Measurements from ENCODE around the gene INO80B. TPM values are rescaled to one million over a fixed set of nuclear protein-coding genes. Genes with fewer than 3 reads are reported as not detected.

Gene INO80B
- 11.4 TPM for polyA plus RNA-seq

DNA sequence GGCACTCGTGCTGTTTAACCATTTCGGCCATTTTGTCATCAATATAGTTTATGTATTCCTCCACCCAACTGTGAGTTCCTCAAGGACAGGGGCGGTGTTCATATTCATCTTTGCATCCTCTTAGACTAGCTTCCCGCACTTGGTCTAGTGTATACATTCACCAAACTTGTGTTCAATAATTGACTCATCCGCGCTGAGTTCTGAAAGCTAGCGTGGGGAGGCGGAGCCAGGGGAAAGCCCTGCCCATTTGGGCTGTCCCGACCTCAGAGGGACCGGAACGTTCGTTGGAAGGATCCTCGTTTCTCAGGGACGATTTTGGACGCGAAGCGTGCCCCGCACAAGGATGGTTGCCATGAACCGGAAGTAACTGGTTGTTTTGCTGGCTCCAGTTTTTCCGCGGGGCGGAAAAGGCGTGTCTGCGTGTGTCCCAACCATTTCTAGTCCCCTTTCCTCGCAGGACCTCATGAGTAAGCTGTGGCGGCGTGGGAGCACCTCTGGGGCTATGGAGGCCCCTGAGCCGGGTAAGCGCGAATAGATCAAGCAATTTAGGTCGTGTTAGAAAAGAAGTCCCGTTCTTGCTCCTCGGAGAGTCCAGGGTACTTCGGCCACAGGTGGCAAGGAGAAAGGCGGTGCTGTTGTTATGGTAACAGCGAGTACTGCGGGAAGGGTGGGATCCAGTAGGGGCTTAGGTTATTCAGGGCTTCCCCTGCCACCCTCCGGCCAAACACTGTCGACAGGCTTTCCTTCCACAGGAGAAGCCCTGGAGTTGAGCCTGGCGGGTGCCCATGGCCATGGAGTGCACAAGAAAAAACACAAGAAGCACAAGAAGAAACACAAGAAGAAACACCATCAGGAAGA, at the start of gene INO80B:
TSS of gene INO80B (plus strand) at position 434 of the 858 bp plus-strand sequence. CDS start at position 464, 30 bp downstream.
- peaks cover 40 to 48% (median 46%) of the 10 kb centered on the region in 3 donors for H3K4me1 Mint-ChIP-seq
- H3K4me3 Mint-ChIP-seq = peak within 1 kb of the TSS; percentile 90 to 100 (median 97)
- H3K27me3 Mint-ChIP-seq = no peaks in the 10 kb centered on the region
- H3K27ac Mint-ChIP-seq = peak within 1 kb of the TSS; percentile 92 to 99 (median 97)
- peaks cover 5% of the 10 kb centered on the region for H3K36me3 Mint-ChIP-seq
- H3K9me3 Mint-ChIP-seq = no peaks in the 10 kb centered on the region

- Mint-ChIP-seq H3K27me3 (peaks cover 2% of the 10 kb centered on the region), H3K27ac (no peak overlapping the region), H3K9me3 (no peaks in the 10 kb centered on the region), H3K4me1 (peaks cover 5 to 6% (median 6%) of the 10 kb centered on the region in 3 donors), H3K4me3 (no peak overlapping the region), H3K36me3 (peaks cover 1% of the 10 kb centered on the region)
Observed at GRCh38 chr2:74406035-74406434, 48.9 kb upstream of the INO80B start.

DNA sequence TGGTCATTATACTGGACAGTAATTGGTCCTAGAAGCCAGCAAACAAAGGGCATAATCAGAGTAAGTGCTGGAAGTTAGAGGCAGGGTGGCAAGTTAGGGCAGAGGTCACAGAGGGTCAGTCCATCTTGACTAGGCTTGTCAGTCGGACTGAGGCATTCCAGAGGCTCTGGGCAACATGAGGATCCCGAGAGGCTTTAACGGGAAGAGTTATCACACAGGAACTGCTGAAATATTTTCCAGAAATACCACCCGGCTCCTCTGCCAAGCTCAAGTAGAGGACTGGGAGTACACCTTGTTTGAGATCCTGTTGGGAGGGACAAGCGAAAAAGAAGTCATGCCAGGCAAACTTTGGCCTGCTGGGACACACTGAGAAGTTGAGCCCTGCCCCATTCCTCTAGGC, 47.2 kb upstream of the INO80B start:
- Mint-ChIP-seq H3K27ac (no peak overlapping the region), H3K4me3 (no peak overlapping the region), H3K27me3 (peaks cover 2% of the 10 kb centered on the region), H3K4me1 (peaks cover 5 to 6% (median 6%) of the 10 kb centered on the region in 3 donors), H3K9me3 (no peaks in the 10 kb centered on the region), H3K36me3 (peaks cover 3% of the 10 kb centered on the region)

GRCh38 chr2:74413001-74413698, 41.7 kb upstream of the INO80B start:
- peaks cover 6% of the 10 kb centered on the region for H3K36me3 Mint-ChIP-seq
- peaks cover 4% of the 10 kb centered on the region for H3K27me3 Mint-ChIP-seq
- no peaks in the 10 kb centered on the region for H3K9me3 Mint-ChIP-seq
- peak overlapping the region in 3 of 4 donors; percentile 2 to 89 (median 60) for H3K4me3 Mint-ChIP-seq
- H3K27ac Mint-ChIP-seq = no peak overlapping the region
- H3K4me1 Mint-ChIP-seq = peaks cover 13 to 15% (median 14%) of the 10 kb centered on the region in 3 donors

- peak overlapping the region; percentile 55 to 89 (median 69) for H3K4me3 Mint-ChIP-seq
- H3K4me1 Mint-ChIP-seq = peaks cover 15 to 17% (median 17%) of the 10 kb centered on the region in 3 donors
- H3K36me3 Mint-ChIP-seq = peaks cover 5% of the 10 kb centered on the region
- H3K27me3 Mint-ChIP-seq = peaks cover 4% of the 10 kb centered on the region
- H3K9me3 Mint-ChIP-seq = no peaks in the 10 kb centered on the region
- H3K27ac Mint-ChIP-seq = peak overlapping the region in 1 of 3 donors; percentile 46
Observed at GRCh38 chr2:74414441-74414840, 40.4 kb upstream of the INO80B start.

GRCh38 chr2:74414881-74415761, 39.8 kb upstream of the INO80B start:
- no peaks in the 10 kb centered on the region for H3K9me3 Mint-ChIP-seq
- peak overlapping the region; percentile 55 to 89 (median 80) for H3K4me3 Mint-ChIP-seq
- peak overlapping the region in 2 of 3 donors; percentile 9 to 67 for H3K27ac Mint-ChIP-seq
- H3K27me3 Mint-ChIP-seq = peaks cover 2% of the 10 kb centered on the region
- peaks cover 5% of the 10 kb centered on the region for H3K36me3 Mint-ChIP-seq
- H3K4me1 Mint-ChIP-seq = peaks cover 17 to 23% (median 21%) of the 10 kb centered on the region in 3 donors

GRCh38 chr2:74415762-74416395, 39.0 kb upstream of the INO80B start:
- Mint-ChIP-seq H3K4me1 (peaks cover 21 to 28% (median 25%) of the 10 kb centered on the region in 3 donors), H3K4me3 (peak overlapping the region; percentile 53 to 83 (median 78)), H3K27me3 (peaks cover 2% of the 10 kb centered on the region), H3K36me3 (peaks cover 5% of the 10 kb centered on the region), H3K27ac (peak overlapping the region in 2 of 3 donors; percentile 9 to 18), H3K9me3 (no peaks in the 10 kb centered on the region)

DNA sequence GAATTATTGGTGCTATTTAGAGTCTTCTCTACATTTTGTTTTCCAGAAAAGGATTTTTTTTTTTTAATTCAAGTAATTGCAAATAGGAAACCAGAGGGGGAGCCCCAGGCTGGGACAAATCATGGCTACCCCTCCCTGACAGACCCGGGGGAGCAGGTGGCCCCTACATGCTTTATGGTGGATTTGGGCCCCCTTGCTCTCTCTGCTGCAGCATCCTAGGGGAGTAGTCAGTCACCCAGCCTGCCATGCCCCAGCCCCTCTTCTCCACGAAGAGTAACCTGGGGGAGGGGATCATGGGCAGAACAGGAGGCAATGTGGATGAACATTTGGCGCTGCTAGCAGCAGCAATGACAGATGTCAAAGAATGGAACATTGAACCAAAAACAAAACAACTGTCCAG, 38.1 kb upstream of the INO80B start:
- Mint-ChIP-seq H3K27ac (peak overlapping the region in 1 of 3 donors; percentile 39), H3K36me3 (peaks cover 3% of the 10 kb centered on the region), H3K4me1 (peaks cover 23 to 35% (median 27%) of the 10 kb centered on the region in 3 donors), H3K27me3 (peaks cover 2% of the 10 kb centered on the region), H3K9me3 (no peaks in the 10 kb centered on the region), H3K4me3 (peak overlapping the region in 2 of 4 donors; percentile 0 to 53)

DNA sequence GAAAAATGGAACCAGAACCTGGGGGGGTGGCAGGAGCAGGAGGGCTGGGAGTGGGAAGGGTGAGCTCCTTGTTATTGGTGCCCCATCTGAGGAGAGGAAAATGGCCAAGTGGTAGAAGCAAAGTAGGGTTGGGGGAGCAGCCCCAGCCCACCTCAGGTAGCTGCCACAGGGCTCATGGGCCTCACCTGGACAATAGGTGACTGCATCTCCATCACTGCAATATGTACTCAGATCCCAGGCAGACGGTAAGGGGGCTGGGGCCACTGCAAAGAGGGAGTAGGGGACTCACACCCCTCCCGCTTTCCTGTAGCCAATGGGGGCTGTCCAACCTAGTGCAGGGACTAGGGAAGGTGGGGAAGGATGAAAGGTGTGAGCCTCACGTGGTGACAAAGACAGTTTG, 37.7 kb upstream of the INO80B start:
- peak overlapping the region in 1 of 4 donors; percentile 53 for H3K4me3 Mint-ChIP-seq
- H3K27me3 Mint-ChIP-seq = peaks cover 2% of the 10 kb centered on the region

DNA sequence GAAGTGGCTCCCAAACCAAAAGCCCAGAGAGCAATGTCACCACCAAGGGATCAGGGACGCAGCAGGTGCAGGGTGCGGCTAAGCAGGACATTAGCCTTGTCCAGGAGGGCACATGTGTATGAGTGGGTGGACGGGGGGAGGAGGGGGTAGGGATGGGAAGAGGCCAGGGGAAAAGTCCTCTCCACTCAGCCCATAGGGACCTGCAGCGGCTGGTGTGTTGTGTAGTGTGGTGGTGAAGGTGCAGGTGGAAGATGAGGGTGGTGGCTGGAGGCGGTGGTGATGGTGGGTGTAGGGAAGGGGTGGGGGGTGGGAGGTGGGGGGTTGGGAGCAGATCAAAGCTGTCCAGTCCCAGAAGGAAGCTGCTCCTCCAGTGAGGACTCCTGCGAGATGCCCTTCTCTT, 37.1 kb upstream of the INO80B start:
- H3K27ac Mint-ChIP-seq = peak overlapping the region in 1 of 3 donors; percentile 29
- no peaks in the 10 kb centered on the region for H3K9me3 Mint-ChIP-seq
- peaks cover 2% of the 10 kb centered on the region for H3K27me3 Mint-ChIP-seq
- peaks cover 3% of the 10 kb centered on the region for H3K36me3 Mint-ChIP-seq
- no peak overlapping the region for H3K4me3 Mint-ChIP-seq
- H3K4me1 Mint-ChIP-seq = peaks cover 25 to 39% (median 27%) of the 10 kb centered on the region in 3 donors

More for the DNA sequence above, 37.7 kb upstream of the INO80B start:
- peaks cover 23 to 39% (median 27%) of the 10 kb centered on the region in 3 donors for H3K4me1 Mint-ChIP-seq
- peaks cover 3% of the 10 kb centered on the region for H3K36me3 Mint-ChIP-seq
- H3K9me3 Mint-ChIP-seq = no peaks in the 10 kb centered on the region
- peak overlapping the region in 1 of 3 donors; percentile 39 for H3K27ac Mint-ChIP-seq

- H3K27ac Mint-ChIP-seq = peak overlapping the region in 2 of 3 donors; percentile 21 to 29
Observed at GRCh38 chr2:74418312-74418711, 36.6 kb upstream of the INO80B start.

DNA sequence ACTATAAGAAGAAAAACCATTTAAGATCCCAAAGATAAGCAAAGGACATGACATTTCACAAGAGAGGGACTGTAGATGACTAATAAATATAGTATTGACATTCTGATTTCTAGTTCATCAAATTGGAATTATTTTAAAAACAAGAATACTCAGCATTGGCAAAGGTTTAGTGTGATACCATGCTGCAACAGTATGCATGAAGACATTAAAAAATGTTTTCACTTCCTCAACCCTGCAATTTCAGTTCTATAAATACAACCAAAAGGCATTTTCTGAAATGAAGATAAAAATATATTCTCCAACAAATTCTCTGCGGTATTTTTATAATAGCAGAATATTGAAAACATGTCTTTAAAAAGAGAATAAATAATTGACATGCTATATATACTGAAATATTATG, 35.5 kb upstream of the INO80B start:
- Mint-ChIP-seq H3K4me1 (peaks cover 17 to 30% (median 21%) of the 10 kb centered on the region in 3 donors), H3K9me3 (no peaks in the 10 kb centered on the region), H3K4me3 (peak overlapping the region in 3 of 4 donors; percentile 15 to 86 (median 64)), H3K27ac (peak overlapping the region in 2 of 3 donors; percentile 18 to 100), H3K27me3 (peaks cover 2% of the 10 kb centered on the region), H3K36me3 (peaks cover 3% of the 10 kb centered on the region)

More at GRCh38 chr2:74418312-74418711, 36.6 kb upstream of the INO80B start:
- H3K4me3 Mint-ChIP-seq = peak overlapping the region in 1 of 4 donors; percentile 17
- no peaks in the 10 kb centered on the region for H3K9me3 Mint-ChIP-seq
- H3K27me3 Mint-ChIP-seq = peaks cover 2% of the 10 kb centered on the region
- peaks cover 3% of the 10 kb centered on the region for H3K36me3 Mint-ChIP-seq
- H3K4me1 Mint-ChIP-seq = peaks cover 23 to 37% (median 28%) of the 10 kb centered on the region in 3 donors

GRCh38 chr2:74420006-74420405, 34.9 kb upstream of the INO80B start:
- H3K4me3 Mint-ChIP-seq = peak overlapping the region; percentile 36 to 98 (median 77)
- no peaks in the 10 kb centered on the region for H3K9me3 Mint-ChIP-seq
- H3K4me1 Mint-ChIP-seq = peaks cover 15 to 30% (median 21%) of the 10 kb centered on the region in 3 donors

More at GRCh38 chr2:74420006-74420405, 34.9 kb upstream of the INO80B start:
- Mint-ChIP-seq H3K27ac (peak overlapping the region; percentile 84 to 100 (median 97)), H3K36me3 (peaks cover 3% of the 10 kb centered on the region), H3K27me3 (peaks cover 2% of the 10 kb centered on the region)
